Fibroblast of lung (primary cell): Measurements from ENCODE around the gene LRTM1. TPM values are rescaled to one million over a fixed set of nuclear protein-coding genes. Genes with fewer than 3 reads are reported as not detected.

Source experiments
- DNase-seq, 2 donors: peaks; one replicate each; pipeline versions ENCODE4 v3.0.0 to v3.0.0-alpha.2; 2010; ENCODE audit warnings: low read depth in 2 of 2
- H2AFZ ChIP-seq: 2 replicates; pipeline ENCODE4 v1.5.1; 2012; ENCODE audit warnings: low read length, control low read depth, inconsistent platforms
- H3K27ac ChIP-seq: 2 replicates; pipeline ENCODE4 v1.5.1; 2011; ENCODE audit warnings: low read length, control low read depth; ENCODE audit not compliant: insufficient read depth
- H3K27me3 ChIP-seq: 2 replicates; pipeline ENCODE4 v1.5.1; 2011; ENCODE audit warnings: mild to moderate bottlenecking, low read length; ENCODE audit not compliant: control insufficient read depth, insufficient read depth
- H3K36me3 ChIP-seq: 2 replicates; pipeline ENCODE4 v1.5.1; 2011; ENCODE audit warnings: low read length; ENCODE audit not compliant: control insufficient read depth, insufficient read depth
- H3K4me1 ChIP-seq: 2 replicates; pipeline ENCODE4 v1.5.1; 2011; ENCODE audit warnings: low read length; ENCODE audit not compliant: control insufficient read depth, insufficient read depth; ENCODE audit errors: extremely low read depth
- H3K4me2 ChIP-seq: 2 replicates; pipeline ENCODE4 v1.5.1; 2011; ENCODE audit warnings: low read length, control low read depth; ENCODE audit not compliant: insufficient read depth; ENCODE audit errors: extremely low read depth
- H3K4me3 ChIP-seq, 4 experiments: fragments of 200-600 bp in 1 of 4; sonication (generic) in 1 of 4; replicated peaks in 1 of 4; 2 replicates each; pipeline ENCODE4 v1.5.1; 2011 to 2016; ENCODE audit warnings: low read length in 4 of 4, low read depth in 3 of 4, mild to moderate bottlenecking in 3 of 4, control low read depth in 2 of 4, inconsistent platforms in 1 of 4, mixed read lengths in 1 of 4; ENCODE audit not compliant: insufficient read depth in 1 of 4; ENCODE audit errors: control extremely low read depth in 1 of 4
- H3K79me2 ChIP-seq: 2 replicates; pipeline ENCODE4 v1.5.1; 2012; ENCODE audit warnings: mild to moderate bottlenecking, low read length, inconsistent platforms; ENCODE audit not compliant: control insufficient read depth, insufficient read depth
- H3K9ac ChIP-seq: 2 replicates; pipeline ENCODE4 v1.5.1; 2011; ENCODE audit warnings: mild to moderate bottlenecking, low read length, control low read depth; ENCODE audit not compliant: insufficient read depth
- H3K9me3 ChIP-seq: 2 replicates; pipeline ENCODE4 v1.5.1; 2012; ENCODE audit warnings: low read depth, low read length; ENCODE audit not compliant: control insufficient read depth, insufficient read depth
- H4K20me1 ChIP-seq: 2 replicates; pipeline ENCODE4 v1.5.1; 2011; ENCODE audit warnings: low read length; ENCODE audit not compliant: control insufficient read depth, insufficient read depth; ENCODE audit errors: extremely low read depth
- EZH2 ChIP-seq: IDR thresholded peaks from 2 replicates; pipeline ENCODE4 v1.5.1; 2012; ENCODE audit warnings: low read length, control low read depth, mild to moderate bottlenecking; ENCODE audit errors: missing control alignments
- polyA plus RNA-seq, 2 donors: library from polyadenylated mRNA; depleted of rRNA in 1 of 2; stranded (reverse) in 1 of 2; unstranded in 1 of 2; fragments of >200 nt; gene quantifications; 2 replicates each; pipeline ENCODE4 v1.2.1, GENCODE V29; 2011 to 2012; ENCODE audit warnings: missing spikeins in 1 of 2
- total RNA-seq: library from RNA; depleted of rRNA; stranded (reverse); fragments of >200 nt; gene quantifications from 2 replicates; pipeline ENCODE4 v1.2.1, GENCODE V29; 2014
- TF ChIP-seq, protein P1 (sequence below), 2 donors: IDR thresholded peaks in 1 of 2; conservative IDR thresholded peaks in 1 of 2; 1 replicate in 1 of 2; 2 replicates in 1 of 2; pipeline ENCODE4 v1.5.1; 2011 to 2012; ENCODE audit warnings: low read length in 2 of 2, control low read depth in 1 of 2, inconsistent platforms in 1 of 2, low read depth in 1 of 2, mild to moderate bottlenecking in 1 of 2

LRTM1 gene
- total and polyA plus RNA-seq, 2 donors (not counting 1 experiment from before 2014, with no cell fraction given), result 0.43 TPM; not detected in 1

DNA sequence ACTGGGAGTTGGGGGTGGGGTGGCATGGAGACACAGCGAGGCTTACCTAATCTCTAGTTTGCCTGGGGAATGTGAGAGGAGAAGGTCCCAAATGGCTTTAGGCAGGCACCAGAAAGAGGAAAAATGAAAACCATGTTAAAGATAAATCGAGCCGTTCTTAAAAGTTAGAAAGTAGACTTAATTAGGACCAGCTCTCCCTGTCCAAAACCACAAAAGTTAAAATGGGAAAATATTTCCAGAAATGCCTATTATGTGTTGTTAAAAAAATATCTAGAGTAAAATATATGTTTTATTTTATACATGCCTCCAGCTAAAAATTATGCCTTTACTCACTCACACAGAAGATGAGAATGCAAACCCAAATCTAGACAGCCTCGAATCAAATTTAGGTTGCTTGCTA lies 50.1 kb downstream of the LRTM1 start:
- Histone ChIP-seq H3K27ac (no peak overlapping the region), H3K36me3 (no peaks in the 10 kb centered on the region), H3K4me3 (no peak overlapping the region), H3K9me3 (no peaks in the 10 kb centered on the region), H4K20me1 (no peaks in the 10 kb centered on the region), H3K27me3 (no peaks in the 10 kb centered on the region), H3K4me2 (no peak overlapping the region), H3K9ac (no peak overlapping the region), H3K79me2 (no peaks in the 10 kb centered on the region), H3K4me1 (peaks cover 2% of the 10 kb centered on the region), H2AFZ (no peak overlapping the region)
- no peak for DNase-seq
- TF ChIP-seq, protein P1, sequence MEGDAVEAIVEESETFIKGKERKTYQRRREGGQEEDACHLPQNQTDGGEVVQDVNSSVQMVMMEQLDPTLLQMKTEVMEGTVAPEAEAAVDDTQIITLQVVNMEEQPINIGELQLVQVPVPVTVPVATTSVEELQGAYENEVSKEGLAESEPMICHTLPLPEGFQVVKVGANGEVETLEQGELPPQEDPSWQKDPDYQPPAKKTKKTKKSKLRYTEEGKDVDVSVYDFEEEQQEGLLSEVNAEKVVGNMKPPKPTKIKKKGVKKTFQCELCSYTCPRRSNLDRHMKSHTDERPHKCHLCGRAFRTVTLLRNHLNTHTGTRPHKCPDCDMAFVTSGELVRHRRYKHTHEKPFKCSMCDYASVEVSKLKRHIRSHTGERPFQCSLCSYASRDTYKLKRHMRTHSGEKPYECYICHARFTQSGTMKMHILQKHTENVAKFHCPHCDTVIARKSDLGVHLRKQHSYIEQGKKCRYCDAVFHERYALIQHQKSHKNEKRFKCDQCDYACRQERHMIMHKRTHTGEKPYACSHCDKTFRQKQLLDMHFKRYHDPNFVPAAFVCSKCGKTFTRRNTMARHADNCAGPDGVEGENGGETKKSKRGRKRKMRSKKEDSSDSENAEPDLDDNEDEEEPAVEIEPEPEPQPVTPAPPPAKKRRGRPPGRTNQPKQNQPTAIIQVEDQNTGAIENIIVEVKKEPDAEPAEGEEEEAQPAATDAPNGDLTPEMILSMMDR (conservative IDR thresholded peaks at IDR 0.05 in 1 of 2, IDR thresholded peaks at IDR 0.05 in 1 of 2; ENCODE audit: low read depth in 1 of 2, low read length in 2 of 2), result no peak
- no peak for TF ChIP-seq EZH2

DNA sequence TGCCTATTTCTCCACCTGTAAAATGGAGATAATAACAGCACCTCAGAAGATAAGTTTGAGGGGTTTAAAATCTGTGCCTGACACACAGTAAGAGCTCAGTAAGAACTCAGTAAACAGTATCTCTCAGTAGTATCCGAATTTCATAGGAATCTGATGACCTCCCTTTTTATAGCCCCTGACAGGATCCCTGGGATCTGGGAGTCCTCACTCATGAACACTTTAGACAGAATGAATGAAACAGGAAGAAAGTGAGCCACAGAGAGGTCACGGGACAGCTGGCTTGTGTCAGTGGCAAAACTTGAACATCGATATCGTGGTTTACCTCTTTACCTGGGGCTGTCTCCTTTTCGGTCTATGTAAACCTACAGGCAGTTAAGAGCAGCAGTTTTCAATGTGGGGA lies 51.2 kb downstream of the LRTM1 start:
- Histone ChIP-seq H3K27me3 (no peaks in the 10 kb centered on the region), H3K4me2 (no peak overlapping the region), H4K20me1 (no peaks in the 10 kb centered on the region), H3K9me3 (no peaks in the 10 kb centered on the region), H2AFZ (no peak overlapping the region), H3K27ac (no peak overlapping the region), H3K4me3 (no peak overlapping the region), H3K9ac (no peak overlapping the region), H3K4me1 (no peaks in the 10 kb centered on the region), H3K79me2 (no peaks in the 10 kb centered on the region), H3K36me3 (no peaks in the 10 kb centered on the region)
- DNase-seq, result no peak
- TF ChIP-seq EZH2, result no peak
- TF ChIP-seq, protein P1 (conservative IDR thresholded peaks at IDR 0.05 in 1 of 2, IDR thresholded peaks at IDR 0.05 in 1 of 2; ENCODE audit: low read depth in 1 of 2, low read length in 2 of 2), result no peak

DNA sequence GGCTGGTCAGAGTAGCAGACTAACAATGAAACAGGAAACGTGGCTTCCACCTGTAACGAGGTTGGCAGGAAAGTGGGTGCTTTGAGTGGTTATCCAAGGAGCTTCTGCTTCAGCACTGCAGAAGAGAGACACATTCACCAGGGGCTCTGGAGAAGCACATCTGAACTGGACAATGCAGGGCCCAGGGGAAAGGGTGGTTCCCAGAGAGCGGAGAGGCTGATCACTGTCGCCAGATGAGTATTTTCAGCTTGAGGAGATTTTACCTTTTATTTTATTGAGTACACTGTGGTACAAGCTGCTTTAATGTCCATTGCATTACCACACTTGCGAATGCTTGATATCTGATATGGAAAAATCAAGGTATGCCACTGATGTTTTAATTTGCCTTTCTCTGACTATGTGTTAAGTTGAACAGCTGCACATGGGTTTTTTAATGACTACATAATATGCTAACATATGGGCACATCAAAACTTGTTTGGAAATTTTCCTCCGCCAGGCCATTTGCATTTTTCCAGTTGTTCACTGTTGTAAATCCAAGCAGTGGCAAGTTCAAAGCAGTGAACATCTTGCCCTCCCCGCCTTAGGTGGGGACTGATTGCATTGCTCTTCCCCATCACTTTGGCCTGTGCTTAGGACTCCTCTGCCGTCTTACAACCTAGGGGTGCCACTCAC lies 52.1 kb downstream of the LRTM1 start:
- Histone ChIP-seq H3K4me3 (no peak overlapping the region), H3K79me2 (no peaks in the 10 kb centered on the region), H3K9me3 (no peaks in the 10 kb centered on the region), H3K27ac (no peak overlapping the region), H2AFZ (no peak overlapping the region), H4K20me1 (no peaks in the 10 kb centered on the region), H3K9ac (no peak overlapping the region), H3K36me3 (no peaks in the 10 kb centered on the region), H3K4me1 (no peaks in the 10 kb centered on the region), H3K27me3 (no peaks in the 10 kb centered on the region), H3K4me2 (no peak overlapping the region)
- DNase-seq, result no peak
- TF ChIP-seq, protein P1 (conservative IDR thresholded peaks at IDR 0.05 in 1 of 2, IDR thresholded peaks at IDR 0.05 in 1 of 2; ENCODE audit: low read depth in 1 of 2, low read length in 2 of 2), result no peak
- TF ChIP-seq EZH2, result no peak
